GM19025 (cell line): ENCODE results near the gene EDN1.

Source experiments
- ATAC-seq: cut with Tn5 transposase; IDR thresholded peaks from one replicate; pipeline ENCODE4 v1.9.1; 2021; ENCODE audit warnings: mild to moderate bottlenecking, low read depth, moderate library complexity; ENCODE audit not compliant: unreplicated experiment

Gene EDN1

GRCh38 chr6:12343440-12344162, 53.4 kb downstream of the EDN1 start:
- no peak for ATAC-seq

- no peak for ATAC-seq
Observed at GRCh38 chr6:12344296-12344695, 54.1 kb downstream of the EDN1 start.

- ATAC-seq: no peak
Observed at GRCh38 chr6:12344961-12345693, 55.0 kb downstream of the EDN1 start.

- ATAC-seq: no peak
Observed at GRCh38 chr6:12345694-12346058, 55.5 kb downstream of the EDN1 start.
